Natural killer cell treated with Interleukin-12 subunit alpha and Interleukin-12 subunit beta and Interleukin-15 and Interleukin-18, amount 100 ng/mL, for 72 hours (primary cell): Measurements from ENCODE around the gene EXOC4. TPM values are rescaled to one million over a fixed set of nuclear protein-coding genes. Genes with fewer than 3 reads are reported as not detected.

ENCODE experiments used
- ATAC-seq, 2 donors: fragments of 150-1000 bp; cut with Tn5 transposase in 1 of 2; sonication (Bioruptor Pico), chemical (Tn5 transposase) in 1 of 2; 2 replicates each; pipeline ENCODE4 v1.10.0; 2021
- DNase-seq: peaks from one replicate; pipeline ENCODE4 v3.0.0; 2022; ENCODE audit warnings: low spot score
- H3K27ac Mint-ChIP-seq, 2 donors: 1 replicate in 1 of 2; 2 replicates in 1 of 2; pipeline ENCODE4 v1.8.0; 2022; ENCODE audit warnings: mixed read lengths in 2 of 2, mild to moderate bottlenecking in 1 of 2, moderate library complexity in 1 of 2
- H3K27me3 Mint-ChIP-seq, 2 donors: 1 replicate in 1 of 2; 2 replicates in 1 of 2; pipeline ENCODE4 v1.8.0; 2022; ENCODE audit warnings: mixed read lengths in 2 of 2
- H3K36me3 Mint-ChIP-seq: one replicate; pipeline ENCODE4 v1.8.0; 2022; ENCODE audit warnings: mixed read lengths
- H3K4me1 Mint-ChIP-seq, 2 donors: 1 replicate in 1 of 2; 2 replicates in 1 of 2; pipeline ENCODE4 v1.8.0; 2022; ENCODE audit warnings: low read depth in 2 of 2, mixed read lengths in 2 of 2, mild to moderate bottlenecking in 1 of 2
- H3K4me3 Mint-ChIP-seq: one replicate; pipeline ENCODE4 v1.8.0; 2022; ENCODE audit warnings: mixed read lengths
- H3K9me3 Mint-ChIP-seq: 2 replicates; pipeline ENCODE4 v1.8.0; 2022; ENCODE audit warnings: mixed read lengths
- total RNA-seq, 2 donors: library from RNA; stranded (reverse); gene quantifications; one replicate each; pipeline ENCODE4 v1.2.3, GENCODE V29; 2022

Gene EXOC4
- total RNA-seq, 2 donors from 2014 or later, result 78.5 to 107 TPM

GRCh38 chr7:133819695-133820094, 566.8 kb downstream of the EXOC4 start:
- no peaks in the 10 kb centered on the region for H3K27me3 Mint-ChIP-seq
- ATAC-seq, result no peak

GRCh38 chr7:133820584-133820983, 567.7 kb downstream of the EXOC4 start:
- no peak overlapping the region for H3K4me3 Mint-ChIP-seq
- no peaks in the 10 kb centered on the region for H3K9me3 Mint-ChIP-seq
- no peak for ATAC-seq
- H3K36me3 Mint-ChIP-seq, result peaks cover 13% of the 10 kb centered on the region
- no peak overlapping the region for H3K27ac Mint-ChIP-seq
- no peak for DNase-seq
- no peaks in the 10 kb centered on the region for H3K27me3 Mint-ChIP-seq
- peaks cover 0 to 6% of the 10 kb centered on the region in 2 donors for H3K4me1 Mint-ChIP-seq

More at GRCh38 chr7:133819695-133820094, 566.8 kb downstream of the EXOC4 start:
- H3K9me3 Mint-ChIP-seq, result no peaks in the 10 kb centered on the region
- H3K4me3 Mint-ChIP-seq, result no peak overlapping the region
- H3K4me1 Mint-ChIP-seq, result peaks cover 0 to 7% of the 10 kb centered on the region in 2 donors
- peaks cover 13% of the 10 kb centered on the region for H3K36me3 Mint-ChIP-seq
- no peak for DNase-seq
- H3K27ac Mint-ChIP-seq, result no peak overlapping the region

GRCh38 chr7:133821171-133821570, 568.3 kb downstream of the EXOC4 start:
- no peak for ATAC-seq
- DNase-seq, result no peak
- Mint-ChIP-seq H3K27me3 (no peaks in the 10 kb centered on the region), H3K27ac (no peak overlapping the region), H3K9me3 (no peaks in the 10 kb centered on the region), H3K4me3 (no peak overlapping the region), H3K4me1 (peaks cover 0 to 4% of the 10 kb centered on the region in 2 donors), H3K36me3 (peaks cover 13% of the 10 kb centered on the region)

GRCh38 chr7:133822001-133822641, 569.2 kb downstream of the EXOC4 start:
- Mint-ChIP-seq H3K36me3 (peaks cover 13% of the 10 kb centered on the region), H3K4me3 (no peak overlapping the region), H3K27me3 (no peaks in the 10 kb centered on the region), H3K27ac (no peak overlapping the region), H3K4me1 (peaks cover 0 to 4% of the 10 kb centered on the region in 2 donors), H3K9me3 (no peaks in the 10 kb centered on the region)
- ATAC-seq, result no peak
- no peak for DNase-seq

GRCh38 chr7:133822868-133823552, 570.1 kb downstream of the EXOC4 start:
- DNase-seq (no peak), ATAC-seq (no peak)
- Mint-ChIP-seq H3K4me1 (peaks cover 0 to 4% of the 10 kb centered on the region in 2 donors), H3K27ac (no peak overlapping the region), H3K9me3 (no peaks in the 10 kb centered on the region), H3K27me3 (no peaks in the 10 kb centered on the region), H3K36me3 (peaks cover 13% of the 10 kb centered on the region), H3K4me3 (no peak overlapping the region)

- peaks cover 4% of the 10 kb centered on the region for H3K36me3 Mint-ChIP-seq
- no peak for DNase-seq
- no peaks in the 10 kb centered on the region for H3K27me3 Mint-ChIP-seq
- no peak overlapping the region for H3K4me3 Mint-ChIP-seq
- H3K4me1 Mint-ChIP-seq, result peaks cover 0 to 4% of the 10 kb centered on the region in 2 donors
- no peaks in the 10 kb centered on the region for H3K9me3 Mint-ChIP-seq
- no peak overlapping the region for H3K27ac Mint-ChIP-seq
- no peak for ATAC-seq
Measured at GRCh38 chr7:133824132-133824531, 571.3 kb downstream of the EXOC4 start.

- H3K36me3 Mint-ChIP-seq, result peaks cover 14% of the 10 kb centered on the region
- no peak for DNase-seq
- no peaks in the 10 kb centered on the region for H3K27me3 Mint-ChIP-seq
- H3K4me1 Mint-ChIP-seq, result peaks cover 0 to 4% of the 10 kb centered on the region in 2 donors
- H3K4me3 Mint-ChIP-seq, result no peak overlapping the region
- peaks cover 8% of the 10 kb centered on the region for H3K9me3 Mint-ChIP-seq
- H3K27ac Mint-ChIP-seq, result no peak overlapping the region
- ATAC-seq, result peak in 1 of 2 donors; percentile 17
Measured at GRCh38 chr7:133827707-133828623, 575.1 kb downstream of the EXOC4 start.

GRCh38 chr7:133828906-133829305, 576.0 kb downstream of the EXOC4 start:
- Mint-ChIP-seq H3K36me3 (peaks cover 14% of the 10 kb centered on the region), H3K4me1 (peaks cover 0 to 4% of the 10 kb centered on the region in 2 donors), H3K27ac (no peak overlapping the region), H3K9me3 (peaks cover 8% of the 10 kb centered on the region), H3K4me3 (no peak overlapping the region), H3K27me3 (no peaks in the 10 kb centered on the region)
- ATAC-seq (no peak), DNase-seq (no peak)

GRCh38 chr7:133829336-133829897, 576.5 kb downstream of the EXOC4 start:
- no peak overlapping the region for H3K4me3 Mint-ChIP-seq
- no peaks in the 10 kb centered on the region for H3K4me1 Mint-ChIP-seq
- ATAC-seq (no peak), DNase-seq (no peak)
- H3K27ac Mint-ChIP-seq, result no peak overlapping the region
- H3K36me3 Mint-ChIP-seq, result peaks cover 14% of the 10 kb centered on the region
- peaks cover 8% of the 10 kb centered on the region for H3K9me3 Mint-ChIP-seq
- no peaks in the 10 kb centered on the region for H3K27me3 Mint-ChIP-seq

- no peaks in the 10 kb centered on the region for H3K4me1 Mint-ChIP-seq
- no peak overlapping the region for H3K27ac Mint-ChIP-seq
- H3K36me3 Mint-ChIP-seq, result peaks cover 14% of the 10 kb centered on the region
- ATAC-seq (no peak), DNase-seq (no peak)
- H3K27me3 Mint-ChIP-seq, result no peaks in the 10 kb centered on the region
- peaks cover 8% of the 10 kb centered on the region for H3K9me3 Mint-ChIP-seq
- H3K4me3 Mint-ChIP-seq, result no peak overlapping the region
Measured at GRCh38 chr7:133830081-133830480, 577.2 kb downstream of the EXOC4 start.

- ATAC-seq, result no peak
- H3K27ac Mint-ChIP-seq, result no peak overlapping the region
Measured at GRCh38 chr7:133836666-133837065, 583.8 kb downstream of the EXOC4 start.

GRCh38 chr7:133837224-133837623, 584.3 kb downstream of the EXOC4 start:
- Mint-ChIP-seq H3K9me3 (peaks cover 4% of the 10 kb centered on the region), H3K27ac (no peak overlapping the region), H3K27me3 (no peaks in the 10 kb centered on the region), H3K36me3 (peaks cover 4% of the 10 kb centered on the region), H3K4me1 (peaks cover 0 to 2% of the 10 kb centered on the region in 2 donors), H3K4me3 (no peak overlapping the region)
- ATAC-seq (no peak), DNase-seq (no peak)

More at GRCh38 chr7:133836666-133837065, 583.8 kb downstream of the EXOC4 start:
- DNase-seq, result no peak
- peaks cover 9% of the 10 kb centered on the region for H3K36me3 Mint-ChIP-seq
- peaks cover 0 to 2% of the 10 kb centered on the region in 2 donors for H3K4me1 Mint-ChIP-seq
- no peak overlapping the region for H3K4me3 Mint-ChIP-seq
- no peaks in the 10 kb centered on the region for H3K27me3 Mint-ChIP-seq
- H3K9me3 Mint-ChIP-seq, result peaks cover 8% of the 10 kb centered on the region

- Mint-ChIP-seq H3K9me3 (peaks cover 2% of the 10 kb centered on the region), H3K36me3 (no peaks in the 10 kb centered on the region), H3K27me3 (no peaks in the 10 kb centered on the region), H3K27ac (no peak overlapping the region), H3K4me1 (peaks cover 0 to 2% of the 10 kb centered on the region in 2 donors), H3K4me3 (no peak overlapping the region)
- ATAC-seq (no peak), DNase-seq (no peak)
Measured at GRCh38 chr7:133839121-133839520, 586.2 kb downstream of the EXOC4 start.
